Dendritic cell treated with granulocyte-macrophage colony-stimulating factor and Interleukin-4, amounts not matched to agents 40 ng/mL and 50 ng/mL, for 4 days (primary cell): Measurements from ENCODE around the gene NUDT12.

Experiments
- H3K27ac Mint-ChIP-seq: one replicate; pipeline ENCODE4 v1.8.0; 2022; ENCODE audit warnings: mild to moderate bottlenecking, mixed read lengths
- H3K27me3 Mint-ChIP-seq: one replicate; pipeline ENCODE4 v1.8.0; 2022; ENCODE audit warnings: mild to moderate bottlenecking, mixed read lengths
- H3K36me3 Mint-ChIP-seq: one replicate; pipeline ENCODE4 v1.8.0; 2022; ENCODE audit warnings: low read depth, mixed read lengths
- H3K4me1 Mint-ChIP-seq: one replicate; pipeline ENCODE4 v1.8.0; 2022; ENCODE audit warnings: low read depth, mixed read lengths
- H3K4me3 Mint-ChIP-seq: one replicate; pipeline ENCODE4 v1.8.0; 2022; ENCODE audit warnings: mild to moderate bottlenecking, moderate library complexity, mixed read lengths
- H3K9me3 Mint-ChIP-seq: one replicate; pipeline ENCODE4 v1.8.0; 2022; ENCODE audit warnings: mixed read lengths
- intact Hi-C: fragments of 100-400 bp; cut with micrococcal nuclease; formaldehyde crosslinking; loops from one replicate; pipeline ENCODE4 v1.15.0; 2022

The NUDT12 gene

GRCh38 chr5:103562453-103563157, at the start of gene NUDT12:
TSS of gene NUDT12 (minus strand) at chr5:103562789. CDS start at chr5:103560248, 2,541 bp downstream.
- Mint-ChIP-seq H3K27ac (peak within 1 kb of the TSS; percentile 85), H3K9me3 (no peaks in the 10 kb centered on the region), H3K4me3 (peak within 1 kb of the TSS; percentile 93), H3K27me3 (peaks cover 1% of the 10 kb centered on the region), H3K36me3 (peaks cover 10% of the 10 kb centered on the region), H3K4me1 (peaks cover 14% of the 10 kb centered on the region)
- intact Hi-C loops: no loop called here

GRCh38 chr5:103607346-103607745, 44.8 kb upstream of the NUDT12 start:
- Mint-ChIP-seq H3K9me3 (no peaks in the 10 kb centered on the region), H3K27ac (no peak overlapping the region), H3K4me3 (no peak overlapping the region), H3K27me3 (no peaks in the 10 kb centered on the region), H3K36me3 (no peaks in the 10 kb centered on the region), H3K4me1 (no peaks in the 10 kb centered on the region)
- intact Hi-C loops: no loop called here

GRCh38 chr5:103605277-103605676, 42.7 kb upstream of the NUDT12 start:
- intact Hi-C loops: no loop called here
- no peaks in the 10 kb centered on the region for H3K27me3 Mint-ChIP-seq
- H3K4me1 Mint-ChIP-seq: no peaks in the 10 kb centered on the region
- H3K4me3 Mint-ChIP-seq: no peak overlapping the region
- no peaks in the 10 kb centered on the region for H3K36me3 Mint-ChIP-seq
- no peak overlapping the region for H3K27ac Mint-ChIP-seq
- H3K9me3 Mint-ChIP-seq: no peaks in the 10 kb centered on the region

- no peaks in the 10 kb centered on the region for H3K9me3 Mint-ChIP-seq
- no peaks in the 10 kb centered on the region for H3K4me1 Mint-ChIP-seq
- H3K27me3 Mint-ChIP-seq: no peaks in the 10 kb centered on the region
- no peak overlapping the region for H3K27ac Mint-ChIP-seq
- H3K4me3 Mint-ChIP-seq: no peak overlapping the region
- intact Hi-C loops: no loop called here
- H3K36me3 Mint-ChIP-seq: no peaks in the 10 kb centered on the region
These were observed 39.8 kb upstream of the NUDT12 start for GRCh38 chr5:103602438-103602837.

- intact Hi-C loops: no loop called here
- no peaks in the 10 kb centered on the region for H3K9me3 Mint-ChIP-seq
These were observed 38.7 kb upstream of the NUDT12 start for GRCh38 chr5:103601314-103601713.

GRCh38 chr5:103600086-103600485, 37.5 kb upstream of the NUDT12 start:
- H3K4me1 Mint-ChIP-seq: no peaks in the 10 kb centered on the region
- intact Hi-C loops: no loop called here
- no peaks in the 10 kb centered on the region for H3K36me3 Mint-ChIP-seq

More at GRCh38 chr5:103601314-103601713, 38.7 kb upstream of the NUDT12 start:
- H3K4me1 Mint-ChIP-seq: no peaks in the 10 kb centered on the region
- no peak overlapping the region for H3K27ac Mint-ChIP-seq
- no peaks in the 10 kb centered on the region for H3K36me3 Mint-ChIP-seq
- H3K27me3 Mint-ChIP-seq: no peaks in the 10 kb centered on the region
- H3K4me3 Mint-ChIP-seq: no peak overlapping the region

GRCh38 chr5:103598997-103599566, 36.5 kb upstream of the NUDT12 start:
- intact Hi-C loops: no loop called here
- Mint-ChIP-seq H3K27ac (no peak overlapping the region), H3K9me3 (no peaks in the 10 kb centered on the region), H3K4me3 (no peak overlapping the region), H3K4me1 (no peaks in the 10 kb centered on the region), H3K27me3 (no peaks in the 10 kb centered on the region), H3K36me3 (no peaks in the 10 kb centered on the region)

More at GRCh38 chr5:103600086-103600485, 37.5 kb upstream of the NUDT12 start:
- Mint-ChIP-seq H3K4me3 (no peak overlapping the region), H3K27me3 (no peaks in the 10 kb centered on the region), H3K9me3 (no peaks in the 10 kb centered on the region), H3K27ac (no peak overlapping the region)

GRCh38 chr5:103590221-103590620, 27.6 kb upstream of the NUDT12 start:
- no peak overlapping the region for H3K4me3 Mint-ChIP-seq

GRCh38 chr5:103589776-103590175, 27.2 kb upstream of the NUDT12 start:
- H3K4me1 Mint-ChIP-seq: no peaks in the 10 kb centered on the region
- H3K4me3 Mint-ChIP-seq: no peak overlapping the region
- H3K27ac Mint-ChIP-seq: no peak overlapping the region
- no peaks in the 10 kb centered on the region for H3K9me3 Mint-ChIP-seq
- no peaks in the 10 kb centered on the region for H3K27me3 Mint-ChIP-seq
- intact Hi-C loops: loop anchor here (10.0 kb wide), 2 partner anchors 585 to 825 kb away; no protein-coding TSS in a partner anchor
- no peaks in the 10 kb centered on the region for H3K36me3 Mint-ChIP-seq

More at GRCh38 chr5:103590221-103590620, 27.6 kb upstream of the NUDT12 start:
- no peaks in the 10 kb centered on the region for H3K9me3 Mint-ChIP-seq
- H3K27ac Mint-ChIP-seq: no peak overlapping the region
- H3K4me1 Mint-ChIP-seq: no peaks in the 10 kb centered on the region
- intact Hi-C loops: no loop called here
- H3K27me3 Mint-ChIP-seq: no peaks in the 10 kb centered on the region
- H3K36me3 Mint-ChIP-seq: no peaks in the 10 kb centered on the region

- H3K27me3 Mint-ChIP-seq: no peaks in the 10 kb centered on the region
- no peaks in the 10 kb centered on the region for H3K4me1 Mint-ChIP-seq
- intact Hi-C loops: loop anchor here (10.0 kb wide), 2 partner anchors 585 to 825 kb away; no protein-coding TSS in a partner anchor
These were observed 26.8 kb upstream of the NUDT12 start for GRCh38 chr5:103589357-103589756.

GRCh38 chr5:103587185-103587748, 24.7 kb upstream of the NUDT12 start:
- intact Hi-C loops: loop anchor here (10.0 kb wide), 2 partner anchors 588 to 828 kb away; no protein-coding TSS in a partner anchor
- Mint-ChIP-seq H3K9me3 (no peaks in the 10 kb centered on the region), H3K4me1 (no peaks in the 10 kb centered on the region), H3K27ac (no peak overlapping the region), H3K27me3 (no peaks in the 10 kb centered on the region), H3K4me3 (no peak overlapping the region), H3K36me3 (no peaks in the 10 kb centered on the region)

More at GRCh38 chr5:103589357-103589756, 26.8 kb upstream of the NUDT12 start:
- no peak overlapping the region for H3K27ac Mint-ChIP-seq
- no peaks in the 10 kb centered on the region for H3K36me3 Mint-ChIP-seq
- no peak overlapping the region for H3K4me3 Mint-ChIP-seq
- no peaks in the 10 kb centered on the region for H3K9me3 Mint-ChIP-seq

- Mint-ChIP-seq H3K9me3 (no peaks in the 10 kb centered on the region), H3K27ac (no peak overlapping the region), H3K4me3 (no peak overlapping the region)
These were observed 19.8 kb upstream of the NUDT12 start for GRCh38 chr5:103582364-103582763.

GRCh38 chr5:103573411-103573810, 10.8 kb upstream of the NUDT12 start:
- Mint-ChIP-seq H3K27me3 (peaks cover 2% of the 10 kb centered on the region), H3K9me3 (no peaks in the 10 kb centered on the region), H3K4me1 (no peaks in the 10 kb centered on the region), H3K36me3 (no peaks in the 10 kb centered on the region), H3K4me3 (no peak overlapping the region), H3K27ac (no peak overlapping the region)
- intact Hi-C loops: no loop called here

More at GRCh38 chr5:103582364-103582763, 19.8 kb upstream of the NUDT12 start:
- Mint-ChIP-seq H3K36me3 (no peaks in the 10 kb centered on the region), H3K27me3 (no peaks in the 10 kb centered on the region), H3K4me1 (no peaks in the 10 kb centered on the region)
- intact Hi-C loops: loop anchor here (10.0 kb wide), 2 partner anchors 592 to 832 kb away; no protein-coding TSS in a partner anchor

- intact Hi-C loops: no loop called here
- no peak overlapping the region for H3K27ac Mint-ChIP-seq
- H3K4me1 Mint-ChIP-seq: no peaks in the 10 kb centered on the region
- H3K27me3 Mint-ChIP-seq: peaks cover 2% of the 10 kb centered on the region
- H3K4me3 Mint-ChIP-seq: no peak overlapping the region
- H3K9me3 Mint-ChIP-seq: no peaks in the 10 kb centered on the region
- H3K36me3 Mint-ChIP-seq: no peaks in the 10 kb centered on the region
These were observed 9.9 kb upstream of the NUDT12 start for GRCh38 chr5:103572454-103572853.
